GM18499 (cell line): ENCODE data around the gene EXO5.
"Not testable (repeated sequence)": the region's sequence is repeated elsewhere in the genome, so short reads cannot be mapped to it uniquely, and the experiment has no call there.

Experiments
- ATAC-seq: cut with Tn5 transposase; IDR thresholded peaks from one replicate; pipeline ENCODE4 v1.9.1; 2021; ENCODE audit warnings: moderate number of reproducible peaks; ENCODE audit not compliant: insufficient read depth, unreplicated experiment

The EXO5 gene, protein sequence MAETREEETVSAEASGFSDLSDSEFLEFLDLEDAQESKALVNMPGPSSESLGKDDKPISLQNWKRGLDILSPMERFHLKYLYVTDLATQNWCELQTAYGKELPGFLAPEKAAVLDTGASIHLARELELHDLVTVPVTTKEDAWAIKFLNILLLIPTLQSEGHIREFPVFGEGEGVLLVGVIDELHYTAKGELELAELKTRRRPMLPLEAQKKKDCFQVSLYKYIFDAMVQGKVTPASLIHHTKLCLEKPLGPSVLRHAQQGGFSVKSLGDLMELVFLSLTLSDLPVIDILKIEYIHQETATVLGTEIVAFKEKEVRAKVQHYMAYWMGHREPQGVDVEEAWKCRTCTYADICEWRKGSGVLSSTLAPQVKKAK

DNA sequence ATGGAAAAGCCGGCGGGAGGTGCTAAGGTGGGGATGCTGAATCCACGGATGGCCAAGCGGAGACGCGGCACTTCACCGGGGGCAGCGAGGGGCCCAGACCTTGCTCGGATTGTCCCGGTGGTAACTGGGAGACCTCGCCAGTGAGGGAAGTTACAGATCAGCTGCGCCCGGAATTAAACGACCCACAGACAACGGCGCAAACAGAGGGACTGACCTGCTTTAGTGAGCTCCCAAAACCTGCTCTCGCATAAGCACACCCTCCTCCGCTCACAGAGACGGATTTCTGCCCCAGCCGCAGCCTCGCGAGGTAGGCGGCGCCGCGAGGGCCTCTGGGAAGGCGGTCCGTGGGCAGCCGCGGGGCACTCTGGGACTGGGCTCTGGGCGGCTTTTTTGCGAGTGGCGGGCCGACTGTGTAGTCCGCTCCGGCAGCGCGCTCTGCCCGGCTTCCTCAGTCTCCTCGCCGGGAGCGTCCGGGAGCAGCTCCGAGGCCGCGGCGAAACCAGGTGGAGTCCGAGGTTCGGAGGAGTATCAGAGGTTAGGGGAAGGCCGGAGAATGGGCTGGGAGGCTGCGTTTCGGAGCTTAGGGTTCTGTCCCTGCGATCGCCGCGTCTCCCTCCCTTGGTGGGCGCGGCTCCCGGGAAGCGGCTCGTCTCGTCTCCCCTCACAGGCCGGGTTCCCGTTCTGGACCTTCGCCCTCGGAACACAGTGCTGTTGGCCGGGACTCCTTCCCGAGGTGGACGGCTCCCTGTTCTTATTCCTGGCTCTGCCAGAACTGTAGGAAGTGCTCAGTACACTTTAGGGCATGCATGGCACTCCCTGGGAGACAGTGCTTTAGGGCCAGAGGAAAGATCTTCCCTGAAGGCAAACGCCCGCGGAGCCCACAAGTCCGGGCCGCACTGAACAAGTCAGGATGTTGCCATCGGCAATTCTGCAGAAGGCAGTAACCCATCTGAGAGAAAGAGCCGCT, at the start of gene EXO5:
Gene EXO5 (plus strand): TSS at position 393 of the 967 bp plus-strand sequence. CDS start 5,778 bp downstream, outside the sequence.
- no peak for ATAC-seq

- ATAC-seq, result no peak
These were observed 45.5 kb upstream of the EXO5 start for GRCh38 chr1:40462956-40463590.

DNA sequence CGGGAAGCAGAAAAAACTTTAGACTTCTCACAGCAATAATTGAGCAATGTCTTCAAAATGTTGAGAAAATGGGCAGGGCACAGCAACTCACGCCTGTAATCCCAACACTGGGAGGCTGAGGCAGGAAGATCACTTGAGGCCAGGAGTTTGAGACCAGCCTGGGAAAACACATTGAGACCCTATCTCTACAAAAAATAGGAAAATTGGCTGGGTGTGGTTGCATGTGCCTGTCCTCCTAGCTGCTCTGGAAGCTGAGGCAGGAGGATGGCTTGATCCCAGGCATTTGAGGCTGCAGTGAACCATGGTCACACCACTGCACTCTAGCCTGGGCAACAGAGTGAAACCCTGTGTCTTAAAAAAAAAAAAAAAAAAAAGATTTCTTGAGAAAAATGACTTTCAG, 39.2 kb upstream of the EXO5 start:
- ATAC-seq, result no peak

DNA sequence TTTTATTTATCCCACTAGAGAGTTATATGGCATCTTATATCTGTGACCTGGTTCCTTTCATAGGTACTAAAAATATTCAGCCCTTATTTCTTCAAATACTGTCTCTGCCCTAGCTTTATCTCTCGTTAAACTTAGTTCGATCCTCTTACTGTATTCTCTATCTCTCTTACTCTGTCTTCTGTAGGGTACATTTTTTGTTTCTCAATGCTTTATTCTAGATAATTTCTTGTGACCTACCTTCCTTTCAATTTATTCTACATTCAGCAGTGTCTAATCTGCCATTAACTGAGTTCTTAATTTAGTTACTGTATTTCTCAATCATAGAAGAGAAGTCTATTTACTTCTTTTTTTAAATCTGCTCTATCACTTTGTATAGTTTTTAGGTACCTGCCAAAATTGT, 33.3 kb upstream of the EXO5 start:
- no peak for ATAC-seq

DNA sequence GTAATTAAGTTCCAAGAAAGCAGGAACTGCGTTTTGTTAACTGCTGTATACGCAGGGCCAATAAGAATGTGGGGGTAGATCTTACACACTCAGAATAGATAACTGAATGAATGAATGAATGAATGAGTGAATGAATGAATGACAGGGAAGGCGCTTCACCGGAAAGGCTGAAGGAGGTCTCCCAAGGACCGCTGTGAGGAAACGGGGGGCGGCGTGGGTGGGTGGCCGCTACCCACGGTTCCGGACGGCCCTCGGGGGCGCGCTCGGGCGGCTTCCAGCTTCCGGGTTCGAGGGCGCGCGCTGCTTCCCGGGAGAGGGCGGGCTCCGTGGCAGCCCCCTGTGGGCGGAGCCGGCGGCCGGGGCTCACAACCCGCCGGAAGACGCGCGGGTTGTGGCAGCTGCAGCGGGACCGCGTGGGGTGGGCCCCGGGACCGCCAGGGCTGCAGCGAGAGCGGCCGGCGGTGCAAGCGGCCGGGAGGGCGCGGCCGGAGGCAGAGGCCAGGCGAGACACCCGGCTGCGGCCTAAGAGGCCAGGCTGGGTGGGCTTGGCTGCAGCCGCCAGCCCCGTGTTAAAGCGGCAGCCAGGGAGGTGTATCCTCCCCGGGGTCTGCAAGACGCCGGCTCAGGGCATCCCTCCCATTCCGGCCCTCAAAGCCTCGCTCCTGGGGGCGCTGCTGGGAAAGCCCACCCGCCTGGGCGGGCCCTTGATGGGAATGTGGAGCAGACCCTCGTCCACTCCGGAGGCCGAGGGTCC, 31.5 kb upstream of the EXO5 start, which contains the start of gene ZFP69:
Gene ZFP69 (plus strand): TSS at position 367 of the 754 bp plus-strand sequence. CDS start 2,072 bp downstream, outside the sequence.
- ATAC-seq, result no peak

GRCh38 chr1:40477678-40478053, 30.9 kb upstream of the EXO5 start:
- no peak for ATAC-seq

- ATAC-seq, result no peak
These were observed 30.3 kb upstream of the EXO5 start for GRCh38 chr1:40478276-40478675.

- ATAC-seq, result no peak
These were observed 29.4 kb upstream of the EXO5 start for GRCh38 chr1:40479156-40479555.

GRCh38 chr1:40495315-40495903, 13.2 kb upstream of the EXO5 start:
- no peak for ATAC-seq

DNA sequence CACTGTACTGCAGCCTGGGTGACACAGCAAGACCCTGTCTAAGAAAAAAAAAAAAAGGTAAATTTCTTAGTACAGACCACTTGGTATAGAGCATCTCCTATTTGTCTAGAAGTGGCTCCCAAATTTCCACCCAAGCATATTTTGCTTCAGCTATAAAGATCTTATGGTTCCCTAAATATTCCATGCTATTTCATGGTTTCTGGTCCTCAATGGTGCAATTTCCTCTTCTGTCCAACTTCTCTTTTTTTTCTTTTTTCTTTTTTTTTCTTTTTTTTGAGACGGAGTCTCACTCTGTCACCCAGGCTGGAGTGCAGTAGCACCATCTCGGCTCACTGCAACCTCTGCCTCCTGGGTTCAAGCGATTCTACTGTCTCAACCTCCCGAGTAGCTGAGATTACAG, 5.9 kb upstream of the EXO5 start:
- not testable (repeated sequence) for ATAC-seq

GRCh38 chr1:40507973-40508372, 594 bp upstream of the EXO5 start:
- ATAC-seq, result no peak

DNA sequence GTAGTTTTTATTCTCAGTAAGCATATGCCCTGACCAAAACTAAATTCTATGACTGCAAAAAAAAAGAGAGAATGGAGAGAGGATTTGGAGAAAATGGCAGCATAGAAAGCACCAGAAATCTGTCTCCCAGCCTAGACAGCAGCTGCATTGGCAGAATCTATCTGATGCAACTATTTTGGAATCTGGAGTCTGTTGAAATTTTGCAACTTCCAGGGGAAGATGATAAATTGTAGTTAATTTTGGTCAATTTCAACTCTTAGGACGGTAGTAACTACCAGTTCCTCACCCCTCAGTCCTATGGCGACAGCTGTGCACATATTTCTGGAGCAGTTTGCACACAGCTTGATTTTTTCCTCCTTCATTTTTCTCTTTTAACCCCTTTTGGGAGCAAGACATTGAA, 10.9 kb downstream of the EXO5 start:
- no peak for ATAC-seq

DNA sequence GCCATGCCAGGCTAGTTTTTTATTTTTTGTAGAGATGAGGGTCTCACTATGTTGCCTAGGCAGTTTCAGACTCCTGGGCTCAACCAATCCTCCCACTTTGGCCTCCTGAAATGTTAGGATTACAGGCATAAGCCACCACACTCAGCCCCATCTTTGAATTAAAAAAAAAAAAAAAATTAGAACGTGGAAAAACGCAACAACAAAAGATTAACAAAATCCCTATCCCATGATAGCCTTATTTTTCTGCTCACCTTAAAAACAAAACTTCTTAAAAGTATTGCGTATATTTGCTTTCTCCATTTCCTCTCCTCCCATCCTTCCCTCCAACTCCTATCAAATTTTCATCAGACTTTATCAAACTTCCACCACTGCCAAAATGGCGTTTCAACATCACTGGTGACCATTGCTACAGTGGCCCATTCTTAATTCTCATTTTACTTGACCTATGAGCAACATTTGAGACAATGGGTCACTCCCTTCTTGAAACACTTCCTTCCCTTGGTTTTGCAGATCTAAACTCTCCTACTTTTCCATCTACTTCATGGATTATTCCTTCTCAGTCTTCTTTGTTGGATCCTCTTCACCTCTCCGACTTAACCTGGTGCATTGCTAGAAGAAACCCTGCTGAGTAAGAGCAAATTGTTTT, 22.3 kb downstream of the EXO5 start:
- no peak for ATAC-seq

DNA sequence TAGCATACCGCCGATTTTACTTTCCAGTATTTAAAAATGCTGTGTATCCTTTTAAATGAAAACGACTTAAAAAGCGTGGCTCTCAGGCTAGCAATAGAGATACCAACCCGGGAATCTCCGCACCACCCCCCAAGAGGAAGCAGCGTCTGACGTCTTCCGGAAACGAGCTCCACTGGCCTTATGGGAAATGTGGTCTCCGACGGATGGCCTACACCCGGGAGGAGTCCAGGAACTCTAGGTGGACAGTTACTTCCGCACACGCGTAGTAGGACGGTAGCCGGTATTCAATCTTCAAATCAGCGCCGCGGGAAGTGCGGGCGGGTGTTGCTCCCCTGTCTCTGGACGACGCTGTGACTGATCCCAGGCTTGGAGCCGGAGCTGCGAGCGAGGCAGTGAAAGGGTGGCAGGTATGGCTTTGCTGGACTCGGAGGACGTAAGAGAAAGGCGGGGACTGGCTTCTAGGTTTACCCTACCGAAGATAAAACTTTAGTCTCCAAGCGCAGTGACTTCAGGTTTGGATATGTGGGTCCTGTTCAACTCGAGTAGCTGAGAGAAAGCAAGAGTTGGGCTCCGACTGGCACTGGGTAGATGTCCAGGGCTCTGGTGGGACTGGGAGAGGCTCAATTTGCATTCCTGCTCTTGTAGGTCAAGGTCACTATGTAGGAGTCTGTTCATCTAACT, 23.0 kb downstream of the EXO5 start, which contains the start of gene ZNF684:
Gene ZNF684 (plus strand): TSS at position 257 of the 681 bp plus-strand sequence. CDS start 1,530 bp downstream, outside the sequence.
- peak; percentile 81 for ATAC-seq

DNA sequence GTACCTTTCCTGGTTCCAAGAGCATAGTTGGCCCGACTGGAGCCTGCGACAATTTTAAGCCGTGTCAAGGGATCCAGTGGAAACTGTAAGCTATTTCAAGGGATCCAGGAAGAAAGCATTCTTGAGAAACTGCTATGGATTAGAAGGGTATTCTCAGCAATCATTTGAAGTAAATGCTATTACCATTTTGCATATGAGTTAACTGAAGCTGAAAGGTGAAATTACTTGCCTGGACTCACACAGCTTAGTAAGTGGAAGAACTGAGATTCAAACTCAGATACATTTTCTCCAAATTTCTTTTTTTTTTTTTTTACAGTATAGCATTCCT, 23.5 kb downstream of the EXO5 start:
- ATAC-seq, result no peak

- no peak for ATAC-seq
These were observed 24.4 kb downstream of the EXO5 start for GRCh38 chr1:40532844-40533424.

DNA sequence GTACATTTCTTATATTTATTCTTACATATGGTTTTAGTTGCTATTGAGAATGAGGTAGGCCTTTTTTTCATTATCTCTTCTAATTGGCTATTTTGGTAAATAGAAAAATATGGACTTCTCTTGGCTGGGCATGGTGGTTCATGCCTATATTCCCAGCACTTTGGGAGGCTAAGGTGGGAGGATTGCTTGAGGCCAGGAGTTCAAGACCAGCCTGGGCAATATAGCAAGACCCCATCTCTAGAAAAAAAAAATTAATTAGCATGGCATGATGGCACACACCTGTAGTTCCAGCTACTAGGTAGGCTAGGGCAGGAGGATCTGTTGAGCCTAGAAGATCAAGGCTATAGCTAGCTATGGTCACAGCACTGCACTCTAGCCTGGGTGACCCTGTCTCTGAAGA, 26.0 kb downstream of the EXO5 start:
- ATAC-seq, result no peak

DNA sequence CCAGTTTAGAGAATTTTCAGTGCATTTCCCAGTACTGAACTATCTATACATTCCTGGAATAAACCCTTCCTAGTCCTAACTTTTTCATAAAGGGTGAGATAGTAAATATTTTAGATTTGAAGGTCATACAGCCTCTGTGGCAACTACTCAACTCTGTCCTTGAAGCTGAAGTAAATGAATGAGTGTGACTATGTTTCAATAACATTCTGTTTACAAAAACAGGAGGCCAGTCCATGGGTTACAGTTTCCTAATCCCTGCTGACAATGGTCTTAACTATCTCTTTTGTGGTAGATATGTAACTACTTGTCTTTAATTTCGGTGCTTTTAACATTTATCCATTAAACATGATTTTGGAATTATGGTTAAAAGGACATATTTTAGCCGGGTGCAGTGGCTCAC, 27.2 kb downstream of the EXO5 start:
- ATAC-seq, result no peak
